ENCODE measurements around the gene NPLOC4.

The NPLOC4 gene

DNA sequence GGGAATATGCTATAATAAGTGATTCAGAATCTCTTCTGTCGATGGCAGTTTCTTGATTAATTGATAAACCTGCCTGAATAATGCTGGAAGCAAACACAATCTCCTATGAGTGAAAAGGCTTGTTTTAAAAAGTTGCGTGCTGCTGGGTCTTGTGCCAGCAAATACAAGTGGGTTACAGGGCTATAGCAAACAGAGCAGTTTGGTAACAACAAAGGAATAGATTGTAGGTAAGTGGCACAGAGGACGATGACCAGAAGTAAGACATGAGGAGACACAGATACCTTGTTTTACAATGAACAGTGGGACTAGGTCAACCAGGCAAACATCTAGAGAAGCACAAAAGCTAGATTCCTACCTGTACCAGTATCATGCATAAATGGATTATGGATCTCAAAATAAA lies 61.1 kb downstream of the NPLOC4 start:
- H3K36me3 ChIP-seq (ENCODE audit: control insufficient read depth, insufficient read depth, low read length) = peaks cover 86% of the 10 kb centered on the region
- 97 to 100% methylated on average over 2 to 3 of the region's 3 CpGs for WGBS, 2 experiments (ENCODE audit: insufficient coverage in 2 of 2)
- H3K27ac ChIP-seq (ENCODE audit: low read depth, low read length, severe bottlenecking) = no peak overlapping the region
- H3K9me3 ChIP-seq (ENCODE audit: control insufficient read depth, low read length) = no peaks in the 10 kb centered on the region
- H3K4me3 ChIP-seq (ENCODE audit: extremely low read depth, insufficient read depth, low read length, poor library complexity, severe bottlenecking) = no peak overlapping the region
- peaks cover 60% of the 10 kb centered on the region for H3K4me1 ChIP-seq (ENCODE audit: control insufficient read depth, insufficient read depth, low read length, poor library complexity, severe bottlenecking)

DNA sequence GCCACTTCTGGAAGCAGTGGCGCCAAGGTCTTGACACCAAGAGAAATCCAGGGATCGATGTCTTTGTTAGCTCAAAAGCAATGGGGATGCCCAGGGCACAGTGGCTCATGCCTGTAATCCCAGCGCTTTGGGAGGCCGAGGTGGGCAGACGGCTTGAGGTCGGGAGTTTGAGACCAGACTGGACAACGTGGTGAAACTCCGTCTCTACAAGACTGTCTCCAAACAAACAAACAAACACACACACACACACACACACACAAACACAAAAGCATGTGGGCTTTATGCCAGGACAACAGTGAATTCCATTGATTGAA lies 62.3 kb downstream of the NPLOC4 start:
- H3K36me3 ChIP-seq (ENCODE audit: control insufficient read depth, insufficient read depth, low read length) = peaks cover 88% of the 10 kb centered on the region
- no peaks in the 10 kb centered on the region for H3K9me3 ChIP-seq (ENCODE audit: control insufficient read depth, low read length)
- no peak overlapping the region for H3K4me3 ChIP-seq (ENCODE audit: extremely low read depth, insufficient read depth, low read length, poor library complexity, severe bottlenecking)
- 93 to 97% methylated on average over 3 to 5 of the region's 8 CpGs for WGBS, 2 experiments (ENCODE audit: insufficient coverage in 2 of 2)
- no peak overlapping the region for H3K27ac ChIP-seq (ENCODE audit: low read depth, low read length, severe bottlenecking)
- H3K4me1 ChIP-seq (ENCODE audit: control insufficient read depth, insufficient read depth, low read length, poor library complexity, severe bottlenecking) = peaks cover 51% of the 10 kb centered on the region

- Histone ChIP-seq H3K27ac (ENCODE audit: low read depth, low read length, severe bottlenecking) (no peak overlapping the region), H3K4me1 (ENCODE audit: control insufficient read depth, insufficient read depth, low read length, poor library complexity, severe bottlenecking) (peaks cover 50% of the 10 kb centered on the region), H3K9me3 (ENCODE audit: control insufficient read depth, low read length) (no peaks in the 10 kb centered on the region), H3K36me3 (ENCODE audit: control insufficient read depth, insufficient read depth, low read length) (peaks cover 88% of the 10 kb centered on the region), H3K4me3 (ENCODE audit: extremely low read depth, insufficient read depth, low read length, poor library complexity, severe bottlenecking) (no peak overlapping the region)
- WGBS, 2 experiments (ENCODE audit: insufficient coverage in 2 of 2) = 97 to 99% methylated on average over 10 to 14 of the region's 17 CpGs
Measured at GRCh38 chr17:81573794-81574642, 62.9 kb downstream of the NPLOC4 start.

- Histone ChIP-seq H3K4me1 (ENCODE audit: control insufficient read depth, insufficient read depth, low read length, poor library complexity, severe bottlenecking) (peaks cover 50% of the 10 kb centered on the region), H3K36me3 (ENCODE audit: control insufficient read depth, insufficient read depth, low read length) (peaks cover 87% of the 10 kb centered on the region), H3K9me3 (ENCODE audit: control insufficient read depth, low read length) (no peaks in the 10 kb centered on the region), H3K27ac (ENCODE audit: low read depth, low read length, severe bottlenecking) (no peak overlapping the region), H3K4me3 (ENCODE audit: extremely low read depth, insufficient read depth, low read length, poor library complexity, severe bottlenecking) (no peak overlapping the region)
- WGBS, 2 experiments (ENCODE audit: insufficient coverage in 2 of 2) = 92 to 96% methylated on average over 6 to 7 of the region's 12 CpGs
Measured at GRCh38 chr17:81572563-81573168, 64.2 kb downstream of the NPLOC4 start.

GRCh38 chr17:81570964-81571363 lies 65.9 kb downstream of the NPLOC4 start:
- no peaks in the 10 kb centered on the region for H3K9me3 ChIP-seq (ENCODE audit: control insufficient read depth, low read length)
- H3K36me3 ChIP-seq (ENCODE audit: control insufficient read depth, insufficient read depth, low read length) = peaks cover 86% of the 10 kb centered on the region
- H3K4me3 ChIP-seq (ENCODE audit: extremely low read depth, insufficient read depth, low read length, poor library complexity, severe bottlenecking) = no peak overlapping the region
- peaks cover 49% of the 10 kb centered on the region for H3K4me1 ChIP-seq (ENCODE audit: control insufficient read depth, insufficient read depth, low read length, poor library complexity, severe bottlenecking)
- 95 to 100% methylated on average over 11 of the region's 11 CpGs for WGBS, 2 experiments (ENCODE audit: insufficient coverage in 2 of 2)
- no peak overlapping the region for H3K27ac ChIP-seq (ENCODE audit: low read depth, low read length, severe bottlenecking)

GRCh38 chr17:81569986-81570514 lies 66.9 kb downstream of the NPLOC4 start:
- Histone ChIP-seq H3K27ac (ENCODE audit: low read depth, low read length, severe bottlenecking) (no peak overlapping the region), H3K36me3 (ENCODE audit: control insufficient read depth, insufficient read depth, low read length) (peaks cover 86% of the 10 kb centered on the region), H3K4me1 (ENCODE audit: control insufficient read depth, insufficient read depth, low read length, poor library complexity, severe bottlenecking) (peaks cover 51% of the 10 kb centered on the region), H3K4me3 (ENCODE audit: extremely low read depth, insufficient read depth, low read length, poor library complexity, severe bottlenecking) (no peak overlapping the region), H3K9me3 (ENCODE audit: control insufficient read depth, low read length) (no peaks in the 10 kb centered on the region)
- 97 to 98% methylated on average over 17 to 18 of the region's 18 CpGs for WGBS, 2 experiments (ENCODE audit: insufficient coverage in 2 of 2)

DNA sequence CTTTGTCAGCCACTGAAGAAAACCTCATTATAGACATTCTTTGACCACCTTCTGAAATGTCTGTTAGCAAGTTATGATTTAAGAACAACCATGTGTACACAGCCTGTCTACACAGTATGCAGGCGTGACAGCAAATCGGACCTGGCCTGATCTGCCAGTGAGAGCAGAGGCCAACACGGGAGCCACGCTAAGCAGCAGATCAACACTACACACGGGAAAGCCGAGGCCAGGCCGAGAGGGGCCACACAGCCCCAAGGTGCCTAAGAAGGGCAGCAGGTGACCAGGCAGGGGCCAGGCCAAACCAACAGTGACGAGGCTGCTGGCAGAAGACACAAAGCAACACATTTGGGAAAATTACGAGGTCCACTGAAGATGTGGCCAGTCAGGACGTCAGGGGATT lies 68.5 kb downstream of the NPLOC4 start:
- Histone ChIP-seq H3K27ac (ENCODE audit: low read depth, low read length, severe bottlenecking) (peak overlapping the region; percentile 62), H3K36me3 (ENCODE audit: control insufficient read depth, insufficient read depth, low read length) (peaks cover 87% of the 10 kb centered on the region), H3K4me3 (ENCODE audit: extremely low read depth, insufficient read depth, low read length, poor library complexity, severe bottlenecking) (no peak overlapping the region), H3K9me3 (ENCODE audit: control insufficient read depth, low read length) (no peaks in the 10 kb centered on the region), H3K4me1 (ENCODE audit: control insufficient read depth, insufficient read depth, low read length, poor library complexity, severe bottlenecking) (peaks cover 55% of the 10 kb centered on the region)
- 94% methylated on average over 10 of the region's 10 CpGs for WGBS, 2 experiments (ENCODE audit: insufficient coverage in 2 of 2)

- Histone ChIP-seq H3K4me1 (ENCODE audit: control insufficient read depth, insufficient read depth, low read length, poor library complexity, severe bottlenecking) (peaks cover 55% of the 10 kb centered on the region), H3K9me3 (ENCODE audit: control insufficient read depth, low read length) (no peaks in the 10 kb centered on the region), H3K36me3 (ENCODE audit: control insufficient read depth, insufficient read depth, low read length) (peaks cover 86% of the 10 kb centered on the region), H3K27ac (ENCODE audit: low read depth, low read length, severe bottlenecking) (peak overlapping the region; percentile 99), H3K4me3 (ENCODE audit: extremely low read depth, insufficient read depth, low read length, poor library complexity, severe bottlenecking) (no peak overlapping the region)
- WGBS, 2 experiments (ENCODE audit: insufficient coverage in 2 of 2) = 98 to 100% methylated on average over 3 to 4 of the region's 4 CpGs
Measured at GRCh38 chr17:81567191-81567590, 69.7 kb downstream of the NPLOC4 start.

GRCh38 chr17:81566461-81567126 lies 70.3 kb downstream of the NPLOC4 start:
- H3K27ac ChIP-seq (ENCODE audit: low read depth, low read length, severe bottlenecking) = peak overlapping the region; percentile 99
- H3K4me3 ChIP-seq (ENCODE audit: extremely low read depth, insufficient read depth, low read length, poor library complexity, severe bottlenecking) = no peak overlapping the region
- no peaks in the 10 kb centered on the region for H3K9me3 ChIP-seq (ENCODE audit: control insufficient read depth, low read length)
- H3K36me3 ChIP-seq (ENCODE audit: control insufficient read depth, insufficient read depth, low read length) = peaks cover 87% of the 10 kb centered on the region
- WGBS, 2 experiments (ENCODE audit: insufficient coverage in 2 of 2) = 52 to 78% methylated on average over 5 of the region's 8 CpGs
- peaks cover 55% of the 10 kb centered on the region for H3K4me1 ChIP-seq (ENCODE audit: control insufficient read depth, insufficient read depth, low read length, poor library complexity, severe bottlenecking)

GRCh38 chr17:81565231-81565630 lies 71.7 kb downstream of the NPLOC4 start:
- H3K36me3 ChIP-seq (ENCODE audit: control insufficient read depth, insufficient read depth, low read length) = peaks cover 87% of the 10 kb centered on the region
- 93 to 95% methylated on average over 16 of the region's 16 CpGs for WGBS, 2 experiments (ENCODE audit: insufficient coverage in 2 of 2)
- peaks cover 61% of the 10 kb centered on the region for H3K4me1 ChIP-seq (ENCODE audit: control insufficient read depth, insufficient read depth, low read length, poor library complexity, severe bottlenecking)
- H3K9me3 ChIP-seq (ENCODE audit: control insufficient read depth, low read length) = no peaks in the 10 kb centered on the region
- H3K27ac ChIP-seq (ENCODE audit: low read depth, low read length, severe bottlenecking) = no peak overlapping the region
- H3K4me3 ChIP-seq (ENCODE audit: extremely low read depth, insufficient read depth, low read length, poor library complexity, severe bottlenecking) = no peak overlapping the region

All from mesodermal cell (in vitro differentiated cells).